H54 (cell line): ENCODE data around the gene CRYM.
"Not testable (repeated sequence)": the region's sequence is repeated elsewhere in the genome, so short reads cannot be mapped to it uniquely, and the experiment has no call there.

Experiments
- DNase-seq: peaks from one replicate; pipeline ENCODE4 v3.0.0; 2011; ENCODE audit warnings: low spot score, mixed read lengths; ENCODE audit not compliant: insufficient read length
- FAIRE-seq: peaks from 3 replicates; lab custom pipeline; 2011; peaks lifted over from hg19 to GRCh38; lab: Jason Lieb, UNC
- POLR2A ChIP-seq: IDR thresholded peaks from 2 replicates; pipeline ENCODE4 v1.6.1; 2011; ENCODE audit warnings: low read depth, mild to moderate bottlenecking, low read length

The CRYM gene

DNA sequence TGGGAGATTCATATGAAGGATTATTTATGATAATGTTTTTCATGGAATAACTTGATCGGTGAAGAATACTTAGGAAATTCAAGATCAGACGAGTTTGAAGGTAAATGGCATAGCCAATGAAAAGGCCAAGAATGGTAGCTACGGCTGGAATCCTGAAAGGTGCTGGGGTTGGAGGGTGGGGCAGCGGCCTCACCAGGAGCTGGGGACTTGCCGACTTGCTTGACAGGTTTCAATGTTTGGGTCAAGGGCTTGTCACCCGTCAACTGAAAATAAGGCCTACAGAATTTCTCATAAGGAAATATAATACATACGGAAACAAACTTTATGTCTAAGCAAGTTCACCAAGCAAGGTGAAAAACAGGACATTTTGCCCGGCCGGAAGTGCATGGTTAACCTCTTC is 9.9 kb downstream of the CRYM start:
- TF ChIP-seq POLR2A: no peak
- FAIRE-seq (no peak), DNase-seq (no peak)

DNA sequence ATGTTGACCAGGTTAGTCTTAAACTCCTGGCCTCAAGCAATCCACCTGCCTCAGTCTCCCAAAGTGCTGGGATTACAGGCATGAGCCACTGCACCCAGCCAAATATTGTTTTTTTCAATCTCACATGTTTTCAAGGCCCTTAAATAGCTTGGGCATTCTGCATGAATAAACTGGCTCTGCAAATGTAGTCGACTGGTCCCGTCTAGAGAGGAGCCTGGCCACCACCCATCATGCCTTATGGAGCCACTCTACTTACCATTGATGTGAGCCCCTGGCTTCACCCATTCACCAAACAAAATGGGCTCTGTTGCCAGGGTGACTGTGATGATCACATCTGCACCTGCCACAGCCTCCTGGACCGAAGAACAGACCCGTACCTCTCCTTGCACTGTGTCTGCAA is 10.8 kb downstream of the CRYM start:
- FAIRE-seq (no peak), DNase-seq (no peak)
- TF ChIP-seq POLR2A: no peak

DNA sequence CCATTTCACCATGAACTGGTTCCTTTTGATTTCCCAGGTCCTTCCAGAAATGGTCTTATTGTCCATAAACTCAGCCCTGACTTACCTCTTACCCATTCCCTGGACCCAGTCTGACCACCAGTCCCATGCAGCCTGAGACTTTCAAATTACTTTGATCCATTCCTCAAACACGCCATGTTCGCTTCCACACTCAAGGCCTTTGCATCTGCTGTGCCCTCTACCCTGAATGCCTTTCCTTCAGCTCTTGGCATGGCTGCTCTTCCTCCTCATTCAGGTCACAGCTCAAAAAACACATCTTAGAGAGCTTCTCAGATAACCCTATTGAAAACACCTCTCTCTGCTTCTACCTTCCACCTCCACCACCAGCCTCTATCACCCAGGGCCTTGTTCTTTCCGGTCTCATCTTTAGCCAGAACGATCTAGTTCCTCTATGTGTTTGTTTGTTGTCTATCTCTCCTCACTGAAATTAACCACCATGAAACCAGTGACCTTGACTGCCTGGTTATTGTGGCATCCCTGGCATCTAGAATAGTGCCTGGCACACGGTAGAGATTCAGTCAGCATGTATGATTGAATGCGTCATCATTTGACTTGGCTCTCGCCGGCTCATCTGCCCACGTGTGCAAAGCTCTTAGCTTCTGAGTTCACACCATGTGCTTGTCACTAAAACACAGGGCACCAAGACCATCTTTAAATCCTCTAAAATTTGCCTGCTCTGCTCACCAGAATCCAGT is 12.8 kb downstream of the CRYM start:
- DNase-seq (no peak), FAIRE-seq (no peak)
- no peak for TF ChIP-seq POLR2A

- TF ChIP-seq POLR2A: no peak
- FAIRE-seq (no peak), DNase-seq (no peak)
Measured at GRCh38 chr16:21264571-21265036, 13.5 kb downstream of the CRYM start.

DNA sequence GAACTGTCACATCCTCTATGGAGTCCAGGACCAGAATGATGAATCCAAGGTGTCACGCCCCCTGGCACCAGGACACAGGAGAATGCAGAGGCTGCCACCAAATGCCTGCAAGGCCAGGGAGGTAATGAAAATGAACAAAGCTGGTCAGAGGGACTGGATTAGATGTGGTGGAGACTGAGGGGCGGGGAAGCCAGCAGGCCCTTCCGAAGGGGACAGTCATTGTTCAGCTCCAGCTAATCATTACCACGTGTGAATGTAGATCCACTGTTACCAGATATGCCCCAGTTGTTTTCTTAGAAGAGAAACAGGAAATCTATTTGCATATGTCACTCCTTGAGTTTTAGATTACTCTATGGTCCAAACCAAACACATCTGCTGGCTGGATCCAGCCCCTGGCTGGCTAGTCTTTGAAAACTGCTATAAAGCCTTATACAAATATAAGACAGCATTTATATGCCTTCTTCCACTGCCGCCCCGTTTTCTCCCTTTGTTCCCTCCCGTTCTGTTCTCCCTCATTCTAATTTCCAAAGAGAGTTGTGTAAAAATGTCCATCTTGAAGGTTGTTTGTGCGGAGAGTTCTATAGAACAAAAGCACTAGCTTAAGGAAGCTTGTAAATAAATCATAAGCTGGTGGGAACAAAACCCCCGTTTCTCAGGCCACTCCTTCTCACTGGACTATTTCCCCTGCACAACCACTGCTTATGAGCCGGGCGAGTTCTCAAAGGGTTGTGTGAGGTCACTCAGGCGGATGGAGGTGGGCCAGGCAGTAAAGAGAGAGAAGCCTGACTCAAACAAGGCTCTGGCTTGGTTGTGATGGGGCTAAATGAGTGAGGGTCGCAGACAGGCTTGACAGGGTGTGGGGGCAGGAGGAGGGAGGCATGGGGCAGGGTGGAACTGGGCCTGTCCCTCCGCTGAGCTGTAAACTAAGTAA is 14.2 kb downstream of the CRYM start:
- FAIRE-seq (no peak), DNase-seq (no peak)
- no peak for TF ChIP-seq POLR2A

DNA sequence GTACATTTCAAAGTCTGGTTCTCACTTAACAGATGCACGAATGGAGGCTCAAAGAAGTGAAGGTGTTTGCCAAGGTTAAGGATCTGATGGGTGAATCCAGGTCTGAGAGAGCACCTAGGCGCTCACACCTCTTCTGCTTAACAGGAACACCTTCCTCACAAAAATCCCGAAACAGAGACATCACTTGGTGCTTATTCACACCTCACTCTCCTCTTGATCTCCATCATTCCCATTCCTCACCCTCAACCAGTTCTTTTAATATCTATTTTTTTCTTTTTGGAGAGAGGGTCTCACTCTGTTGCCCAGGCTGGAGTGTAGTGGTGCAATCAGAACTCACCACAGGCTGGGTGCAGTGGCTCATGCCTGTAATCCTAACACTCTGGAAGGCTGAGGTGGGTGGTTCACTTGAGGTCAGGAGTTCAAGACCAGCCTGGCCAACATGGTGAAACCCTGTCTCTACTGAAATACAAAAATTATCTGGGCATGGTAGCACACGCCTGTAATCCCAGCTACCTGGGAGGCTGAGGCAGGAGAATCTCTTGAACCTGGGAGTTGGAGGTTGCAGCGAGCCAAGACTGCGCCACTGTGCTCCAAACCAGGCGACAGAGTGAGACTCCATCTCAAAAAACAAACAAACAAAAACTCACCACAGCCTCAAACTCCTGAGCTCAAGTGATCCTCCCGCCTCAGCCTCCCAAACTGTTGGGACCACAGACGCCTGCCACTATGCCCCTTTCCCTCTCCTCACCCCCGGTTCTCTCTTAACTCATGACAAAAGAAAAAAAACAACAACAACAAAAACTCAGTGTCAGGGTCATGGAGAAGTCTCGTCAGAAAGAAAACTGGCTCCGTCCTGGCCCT is 15.1 kb downstream of the CRYM start:
- FAIRE-seq: no peak
- DNase-seq: no peak
- TF ChIP-seq POLR2A: no peak

- TF ChIP-seq POLR2A: no peak
- FAIRE-seq (peak; percentile 88), DNase-seq (peak; percentile 54)
Measured at GRCh38 chr16:21260870-21261791, 17.0 kb downstream of the CRYM start.

DNA sequence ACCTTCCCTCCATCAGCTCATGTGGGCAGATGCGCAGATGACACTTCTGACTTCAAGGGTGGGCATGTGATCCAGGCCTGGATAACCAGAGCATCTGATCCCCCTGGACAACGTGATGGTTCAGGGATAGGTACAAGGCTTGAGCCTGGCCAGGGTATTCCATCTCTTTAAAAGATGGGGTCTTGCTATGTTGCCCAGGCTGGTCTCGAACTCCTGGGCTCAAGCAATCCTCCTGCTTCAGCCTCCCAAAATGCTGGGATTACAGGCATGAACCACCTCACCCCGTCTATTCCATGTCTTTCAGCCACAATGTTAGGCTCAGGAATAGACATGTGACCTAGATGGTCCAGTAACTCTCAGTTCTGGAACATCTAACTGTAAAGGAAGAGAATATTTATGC is 20.8 kb downstream of the CRYM start:
- DNase-seq (no peak), FAIRE-seq (no peak)
- no peak for TF ChIP-seq POLR2A

GRCh38 chr16:21256636-21257035 is 21.5 kb downstream of the CRYM start:
- no peak for DNase-seq
- FAIRE-seq: no peak
- TF ChIP-seq POLR2A: no peak

GRCh38 chr16:21253470-21253869 is 24.6 kb downstream of the CRYM start:
- FAIRE-seq (no peak), DNase-seq (no peak)
- TF ChIP-seq POLR2A: no peak

GRCh38 chr16:21250072-21250923 is 27.8 kb downstream of the CRYM start:
- no peak for FAIRE-seq
- DNase-seq: no peak
- no peak for TF ChIP-seq POLR2A

GRCh38 chr16:21248179-21248578 is 29.9 kb downstream of the CRYM start:
- FAIRE-seq, DNase-seq: not testable (repeated sequence)
